GM11168 (cell line): ENCODE results near the gene ZNF175.

ENCODE experiments used
- in situ Hi-C: fragments of 300-500 bp; cut with MboI; formaldehyde crosslinking; loops from one replicate; pipeline ENCODE4 v1.12.0; 2022; ENCODE audit warnings: low sequenced_read_pairs; ENCODE audit not compliant: unreplicated experiment

ZNF175 gene

GRCh38 chr19:51587264-51588191, 16.4 kb downstream of the ZNF175 start:
- in situ Hi-C loops: no loop called here

DNA sequence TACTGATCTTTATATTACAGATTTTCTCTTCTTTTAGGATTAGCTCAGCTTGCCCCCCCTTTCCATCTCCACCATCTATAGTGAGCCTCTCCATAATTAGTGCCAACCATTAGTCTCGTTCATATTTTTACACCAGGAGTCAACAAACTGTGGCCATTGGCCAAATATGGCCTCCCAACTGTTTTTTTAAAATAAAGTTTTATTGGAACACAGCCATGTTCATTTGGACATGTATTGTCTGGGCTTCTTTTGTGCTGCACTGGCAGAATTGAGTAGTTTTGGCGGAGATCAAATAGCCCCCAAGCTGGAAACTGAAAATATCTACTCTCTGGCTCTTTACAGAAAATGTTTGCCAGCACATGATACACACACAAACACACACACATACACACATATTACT, 18.4 kb downstream of the ZNF175 start:
- in situ Hi-C loops: no loop called here

- in situ Hi-C loops: no loop called here
Measured at GRCh38 chr19:51590441-51590840, 19.4 kb downstream of the ZNF175 start.

- in situ Hi-C loops: no loop called here
Measured at GRCh38 chr19:51592521-51592920, 21.4 kb downstream of the ZNF175 start.

- in situ Hi-C loops: no loop called here
Measured at GRCh38 chr19:51593138-51593890, 22.2 kb downstream of the ZNF175 start.

GRCh38 chr19:51593969-51594773, 23.1 kb downstream of the ZNF175 start:
- in situ Hi-C loops: no loop called here

GRCh38 chr19:51594774-51595109, 23.7 kb downstream of the ZNF175 start:
- in situ Hi-C loops: no loop called here

- in situ Hi-C loops: no loop called here
Measured at GRCh38 chr19:51595190-51596175, 24.4 kb downstream of the ZNF175 start.

DNA sequence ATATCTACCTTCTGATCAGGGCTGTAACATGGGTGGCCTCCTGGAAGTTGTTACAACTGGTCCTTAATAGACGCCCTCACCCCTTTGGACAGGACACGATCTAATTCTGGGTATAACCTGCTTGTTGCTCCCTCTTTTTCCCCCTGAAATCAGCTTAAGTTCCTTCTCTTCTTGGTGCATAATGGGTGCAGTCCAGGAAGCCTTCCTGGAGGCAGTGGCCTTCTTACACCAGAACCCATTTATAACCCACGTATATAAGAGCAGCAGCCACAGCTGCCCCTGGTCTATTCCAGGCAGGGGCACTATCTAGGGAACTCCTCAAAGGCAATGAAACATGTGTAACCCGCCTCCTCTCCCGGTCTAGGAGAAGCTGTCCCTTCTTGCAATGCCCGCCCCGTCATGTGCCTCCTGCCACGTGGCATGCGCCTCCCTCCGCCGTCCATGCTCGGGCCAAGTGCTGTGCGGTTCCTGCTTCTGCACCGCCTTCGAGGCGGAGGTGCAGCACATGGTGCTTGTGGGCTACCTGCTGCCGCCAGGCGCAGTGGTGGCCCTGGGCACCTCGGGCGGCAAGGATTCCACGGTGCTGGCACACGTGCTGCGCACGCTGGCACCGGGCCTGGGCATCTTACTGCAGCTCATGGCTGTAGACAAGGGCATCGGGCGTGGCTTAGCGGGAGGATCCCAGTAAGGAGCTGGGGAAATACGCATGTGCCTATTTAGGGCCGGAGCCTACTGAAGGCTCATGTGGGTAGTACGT, 27.3 kb downstream of the ZNF175 start:
- in situ Hi-C loops: no loop called here

DNA sequence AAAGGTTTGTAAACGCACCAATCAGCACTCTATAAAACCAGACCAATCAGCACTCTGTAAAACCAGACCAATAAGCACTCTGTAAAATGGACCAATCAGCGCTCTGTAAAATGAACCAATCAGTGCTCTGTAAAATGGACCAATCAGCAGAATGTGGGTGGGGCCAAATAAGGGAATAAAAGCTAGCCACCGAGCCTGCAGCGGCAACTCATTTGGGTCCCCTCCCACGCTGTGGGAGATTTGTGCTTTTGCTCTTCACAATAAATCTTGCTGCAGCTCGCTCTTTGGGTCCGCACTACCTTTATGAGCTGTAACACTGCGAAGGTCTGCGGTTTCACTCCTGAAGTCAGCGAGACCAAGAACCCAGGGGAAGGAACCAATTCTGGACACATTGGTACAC, 28.0 kb downstream of the ZNF175 start:
- in situ Hi-C loops: no loop called here

DNA sequence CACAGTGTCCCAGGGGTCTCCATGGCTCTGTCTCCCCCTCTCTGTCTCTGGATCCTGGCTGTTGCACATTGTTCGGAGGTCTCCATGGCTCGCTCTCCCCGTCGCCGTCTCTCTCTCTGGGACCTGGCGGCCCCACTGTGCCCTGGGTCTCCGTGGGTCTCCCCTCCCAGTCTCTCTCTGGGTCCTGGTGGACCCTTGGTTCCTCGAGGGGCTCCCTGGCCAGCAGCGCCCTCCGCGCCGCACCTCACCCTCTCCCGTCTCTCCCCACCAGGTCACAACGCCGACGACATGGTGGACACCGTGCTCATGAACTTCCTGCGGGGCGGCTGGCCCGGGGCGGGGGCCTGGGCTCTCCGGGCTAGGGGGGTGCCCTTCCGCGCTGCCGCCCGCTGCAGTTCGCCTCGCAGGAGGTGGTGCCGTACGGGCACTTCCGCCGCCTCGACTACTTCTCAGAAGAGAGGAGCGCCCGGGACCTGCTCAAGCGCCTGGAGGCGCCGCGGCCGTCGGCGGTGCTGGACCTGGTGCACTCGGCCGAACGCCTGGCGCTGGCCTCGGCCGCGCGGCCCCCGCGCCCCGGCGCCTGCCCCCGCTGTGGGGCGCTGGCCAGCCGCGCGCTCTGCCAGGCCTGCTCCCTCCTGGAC, 30.0 kb downstream of the ZNF175 start:
- in situ Hi-C loops: no loop called here

DNA sequence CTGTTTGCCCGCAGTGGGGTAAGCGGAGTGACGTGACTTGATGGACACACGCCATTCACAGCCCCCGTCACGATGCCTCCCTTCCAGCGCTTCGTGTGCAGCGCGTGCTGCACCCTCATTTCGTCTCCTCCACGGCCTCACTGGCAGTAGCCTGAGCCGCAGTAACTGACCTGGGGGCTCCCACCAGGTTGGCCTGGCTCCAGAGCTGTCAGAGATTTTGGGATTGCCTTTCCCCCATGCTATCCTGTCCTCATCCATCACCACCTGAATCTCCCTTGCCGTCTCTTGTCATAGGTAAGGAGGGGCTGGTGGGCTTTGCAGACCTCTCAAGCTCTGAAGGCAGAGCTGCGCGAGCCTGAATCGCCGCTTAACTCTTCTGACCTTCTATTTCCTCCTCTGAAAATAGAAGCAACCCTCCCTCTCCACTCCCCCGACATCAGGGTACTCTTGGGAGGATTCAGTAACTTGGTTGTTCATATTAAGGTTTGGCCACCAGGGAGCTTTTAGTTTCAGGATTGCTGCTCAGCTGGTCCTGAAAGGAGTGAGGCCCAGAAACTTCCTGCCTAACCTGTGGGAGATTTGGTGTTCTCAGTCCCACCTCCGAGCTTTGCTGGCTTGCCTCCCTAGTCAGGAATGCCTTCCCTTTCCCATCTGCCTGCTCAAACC, 31.2 kb downstream of the ZNF175 start:
- in situ Hi-C loops: no loop called here

DNA sequence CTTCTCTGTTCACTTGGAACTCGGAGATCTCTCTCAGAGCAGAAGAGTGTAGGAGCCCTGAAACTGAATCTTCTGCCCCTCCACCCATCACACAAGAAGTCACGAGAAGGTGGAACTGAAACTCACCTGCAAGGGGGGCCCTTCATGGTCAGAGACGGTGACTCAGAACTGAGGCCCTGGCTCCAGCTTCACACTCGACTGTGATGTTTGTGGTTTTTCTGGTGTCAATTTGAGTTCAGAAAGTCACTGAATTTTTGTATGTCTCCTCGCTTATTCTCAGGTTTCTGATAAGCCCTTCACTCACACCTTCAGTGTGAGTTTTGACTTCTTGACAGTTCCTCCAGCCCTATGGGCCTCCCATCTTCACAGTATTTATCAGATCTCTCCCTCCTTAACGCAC, 36.0 kb downstream of the ZNF175 start:
- in situ Hi-C loops: no loop called here

- in situ Hi-C loops: no loop called here
Measured at GRCh38 chr19:51607920-51608562, 37.0 kb downstream of the ZNF175 start.

GRCh38 chr19:51610576-51610975, 39.5 kb downstream of the ZNF175 start:
- in situ Hi-C loops: no loop called here

GRCh38 chr19:51614789-51615188, 43.7 kb downstream of the ZNF175 start:
- in situ Hi-C loops: no loop called here

DNA sequence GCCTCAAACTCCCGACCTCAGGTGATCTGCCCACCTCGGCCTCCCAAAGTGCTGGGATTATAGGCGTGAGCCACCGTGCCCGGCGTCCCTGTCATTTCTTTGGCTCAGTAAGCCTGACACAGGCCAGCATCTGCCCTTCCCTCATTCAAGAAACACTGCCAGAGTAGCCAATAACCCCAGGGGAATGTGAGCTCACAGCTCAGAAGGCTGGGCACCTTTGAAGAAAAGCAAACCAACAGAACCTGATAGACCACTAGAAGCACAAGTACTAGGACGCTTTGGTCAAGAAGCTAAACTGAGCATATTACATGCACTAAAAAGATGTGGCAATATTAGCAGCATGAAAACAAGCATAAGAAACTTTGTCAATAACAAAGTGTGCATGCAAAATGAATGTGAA, 44.9 kb downstream of the ZNF175 start:
- in situ Hi-C loops: no loop called here
